Measurements from ENCODE around the gene SPRN. TPM values are rescaled to one million over a fixed set of nuclear protein-coding genes. Genes with fewer than 3 reads are reported as not detected.

Gene SPRN
- total and polyA plus RNA-seq, 7 donors = under 0.01 to 1.1 (median 0.41) TPM; not detected in 2

GRCh38 chr10:133385214-133385613, 39.2 kb downstream of the SPRN start:
- intact Hi-C loops (cut with DNase I) = no loop called here
- Histone ChIP-seq H3K36me3 (peaks cover 0 to 36% (median 3%) of the 10 kb centered on the region in 4 donors), H3K4me1 (peaks cover 0 to 4% (median 1%) of the 10 kb centered on the region in 4 donors), H3K4me3 (no peak overlapping the region), H3K27ac (no peak overlapping the region), H3K9me3 (no peaks in the 10 kb centered on the region), H3K27me3 (no peaks in the 10 kb centered on the region)
- TF ChIP-seq CTCF (IDR thresholded peaks at IDR 0.05) = no peak
- no peak for TF ChIP-seq POLR2AphosphoS5 (IDR thresholded peaks at IDR 0.05)
- no peak for TF ChIP-seq EP300 (IDR thresholded peaks at IDR 0.05)
- TF ChIP-seq POLR2A (IDR thresholded peaks at IDR 0.05) = no peak
- DNase-seq = no peak
- 91 to 94% methylated on average over 2 of the region's 2 CpGs for WGBS, 2 donors

GRCh38 chr10:133384071-133384470, 40.4 kb downstream of the SPRN start:
- no peak for TF ChIP-seq POLR2AphosphoS5 (IDR thresholded peaks at IDR 0.05)
- no peak for TF ChIP-seq EP300 (IDR thresholded peaks at IDR 0.05)
- no peak for TF ChIP-seq POLR2A (IDR thresholded peaks at IDR 0.05)
- no peak for TF ChIP-seq CTCF (IDR thresholded peaks at IDR 0.05)
- H3K4me3 ChIP-seq = no peak overlapping the region
- H3K4me1 ChIP-seq = peaks cover 0 to 15% (median 9%) of the 10 kb centered on the region in 4 donors
- intact Hi-C loops (cut with DNase I) = no loop called here
- H3K27me3 ChIP-seq = no peaks in the 10 kb centered on the region
- H3K27ac ChIP-seq = no peak overlapping the region
- DNase-seq = no peak
- H3K9me3 ChIP-seq = no peaks in the 10 kb centered on the region
- H3K36me3 ChIP-seq = peaks cover 0 to 26% (median 0%) of the 10 kb centered on the region in 4 donors
- 93 to 96% methylated on average over 13 of the region's 13 CpGs for WGBS, 2 donors

DNA sequence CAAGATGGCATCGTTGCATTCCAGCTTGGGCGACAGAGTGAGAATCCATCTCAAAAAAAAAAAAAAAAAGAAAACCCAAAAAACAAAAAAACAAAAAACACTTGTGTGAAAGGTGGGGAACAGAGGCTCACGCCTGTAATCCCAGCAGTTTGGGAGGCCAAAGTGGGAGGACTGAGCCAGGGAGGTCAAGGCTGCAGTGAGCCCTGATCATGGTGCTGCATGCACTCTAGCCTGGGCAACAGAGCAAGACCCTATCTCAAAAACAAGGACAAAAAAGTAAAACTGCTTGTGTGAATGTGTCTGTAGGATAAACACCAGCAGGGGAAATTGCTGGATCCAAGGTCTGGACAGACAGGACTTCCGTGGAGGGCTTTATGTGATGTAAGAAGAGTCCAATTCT, 40.9 kb downstream of the SPRN start:
- TF ChIP-seq POLR2A (IDR thresholded peaks at IDR 0.05) (no peak), POLR2AphosphoS5 (IDR thresholded peaks at IDR 0.05) (no peak), EP300 (IDR thresholded peaks at IDR 0.05) (no peak), CTCF (IDR thresholded peaks at IDR 0.05) (no peak)
- no peak for DNase-seq
- intact Hi-C loops (cut with DNase I) = no loop called here
- Histone ChIP-seq H3K27ac (no peak overlapping the region), H3K4me1 (peaks cover 0 to 15% (median 9%) of the 10 kb centered on the region in 4 donors), H3K27me3 (no peaks in the 10 kb centered on the region), H3K36me3 (peaks cover 0 to 26% (median 0%) of the 10 kb centered on the region in 4 donors), H3K4me3 (no peak overlapping the region), H3K9me3 (no peaks in the 10 kb centered on the region)
- WGBS, 2 donors = 95% methylated on average over 4 of the region's 4 CpGs

DNA sequence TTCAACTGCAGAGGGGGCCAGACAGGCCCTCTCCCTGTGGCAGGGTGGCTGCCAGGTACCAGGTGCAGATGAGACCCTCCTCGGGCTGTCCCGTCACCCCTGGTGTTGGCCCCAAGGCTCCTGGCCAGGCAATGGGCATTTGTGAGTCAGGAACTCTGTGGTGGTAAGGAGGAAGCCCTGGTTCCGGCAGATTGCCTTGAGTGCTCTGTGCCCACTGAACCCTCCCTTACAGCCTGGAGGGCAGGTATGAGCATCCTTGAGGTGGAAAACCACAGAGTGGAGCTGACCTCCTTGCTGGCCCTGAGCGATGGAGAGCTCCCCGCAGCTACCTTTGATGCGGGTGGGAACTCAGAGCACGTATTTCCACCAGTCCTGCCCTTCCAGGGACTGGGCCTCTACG, 43.4 kb downstream of the SPRN start:
- peaks cover 0 to 22% (median 0%) of the 10 kb centered on the region in 4 donors for H3K36me3 ChIP-seq
- no peaks in the 10 kb centered on the region for H3K27me3 ChIP-seq
- no peak overlapping the region for H3K27ac ChIP-seq
- no peak for DNase-seq
- intact Hi-C loops (cut with DNase I) = no loop called here
- WGBS, 2 donors = 66 to 94% methylated on average over 8 of the region's 8 CpGs
- no peaks in the 10 kb centered on the region for H3K9me3 ChIP-seq
- no peak overlapping the region for H3K4me3 ChIP-seq
- H3K4me1 ChIP-seq = peaks cover 0 to 23% (median 17%) of the 10 kb centered on the region in 4 donors
- TF ChIP-seq POLR2AphosphoS5 (IDR thresholded peaks at IDR 0.05) = no peak
- no peak for TF ChIP-seq EP300 (IDR thresholded peaks at IDR 0.05)

- H3K36me3 ChIP-seq = peaks cover 0 to 22% (median 0%) of the 10 kb centered on the region in 4 donors
- H3K4me3 ChIP-seq = peak overlapping the region; percentile 61 to 98 (median 80)
- H3K27ac ChIP-seq = peak overlapping the region; percentile 78 to 86 (median 82)
- H3K27me3 ChIP-seq = no peaks in the 10 kb centered on the region
- intact Hi-C loops (cut with DNase I) = loop anchor here (2.0 to 5.0 kb wide), 3 partner anchors 13 to 118 kb away; no protein-coding TSS in a partner anchor
- no peak for DNase-seq
- 92% methylated on average over 36 of the region's 36 CpGs for WGBS, 2 donors
- H3K4me1 ChIP-seq = peaks cover 0 to 23% (median 17%) of the 10 kb centered on the region in 4 donors
- TF ChIP-seq CTCF (IDR thresholded peaks at IDR 0.05) (no peak), POLR2AphosphoS5 (IDR thresholded peaks at IDR 0.05) (no peak), EP300 (IDR thresholded peaks at IDR 0.05) (no peak)
- H3K9me3 ChIP-seq = no peaks in the 10 kb centered on the region
Observed at GRCh38 chr10:133379801-133380666, 44.4 kb downstream of the SPRN start.

All from sigmoid colon (tissue), 7 donors.